Erythroblast (primary cell): Measurements from ENCODE around the gene CLEC4F.
"Not testable (repeated sequence)": the region's sequence is repeated elsewhere in the genome, so short reads cannot be mapped to it uniquely, and the experiment has no call there.

Experiments used
- DNase-seq, 2 experiments: peaks; one replicate each; lab custom pipeline; 2025; lab: John Stamatoyannopoulos, UW
- GATA1 ChIP-seq: IDR thresholded peaks from 2 replicates; pipeline ENCODE4 v1.6.1; 2011; ENCODE audit warnings: low read depth, mild to moderate bottlenecking, control low read depth, low read length, moderate library complexity
- POLR2A ChIP-seq: IDR thresholded peaks from 2 replicates; pipeline ENCODE4 v1.6.1; 2011; ENCODE audit warnings: mild to moderate bottlenecking, low read length

Gene CLEC4F

DNA sequence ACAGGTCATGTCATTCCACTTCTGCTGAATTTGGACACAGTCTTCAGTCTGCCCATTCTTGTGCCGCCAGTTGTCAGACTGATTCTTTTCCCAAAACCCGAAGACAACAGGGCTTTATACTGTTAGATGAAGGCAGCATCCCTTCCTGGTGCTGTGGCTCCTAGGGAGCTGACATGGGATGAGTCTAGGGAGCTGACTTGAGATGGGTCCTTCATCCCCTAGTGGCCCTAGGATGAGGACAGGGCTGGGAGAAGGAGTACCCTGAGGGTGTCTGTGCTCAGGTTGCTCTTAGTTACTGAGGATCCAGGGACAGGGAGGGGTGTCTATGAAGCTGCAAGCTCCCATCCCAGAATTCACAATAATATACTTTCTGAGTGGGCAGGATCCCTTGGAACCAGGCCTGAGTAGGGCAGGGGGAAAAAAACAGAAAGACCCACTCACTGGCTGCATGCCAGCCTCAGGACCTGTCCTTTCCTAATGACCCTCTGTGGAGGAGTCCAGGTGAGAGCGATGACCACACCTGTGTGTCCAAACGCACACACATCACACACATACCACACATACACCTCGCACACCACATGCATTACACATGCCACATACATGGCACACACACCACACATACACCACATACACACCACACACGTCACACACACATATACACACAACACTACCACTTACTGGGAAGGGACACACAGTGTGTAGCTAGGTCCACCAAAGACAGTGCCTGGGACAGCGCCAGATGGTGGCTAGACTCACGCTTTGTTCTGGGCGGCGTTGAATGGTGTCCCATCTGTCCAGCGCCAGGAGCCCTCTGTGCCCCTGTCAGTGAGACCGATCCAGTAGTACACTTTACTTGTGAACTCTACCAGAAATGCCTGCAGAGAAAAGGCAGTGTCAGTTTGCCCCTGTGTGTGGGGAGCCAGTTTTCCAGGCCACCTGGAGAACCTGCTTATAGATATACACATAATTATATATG, 11.1 kb downstream of the CLEC4F start:
- no peak for TF ChIP-seq POLR2A
- TF ChIP-seq GATA1 = no peak

DNA sequence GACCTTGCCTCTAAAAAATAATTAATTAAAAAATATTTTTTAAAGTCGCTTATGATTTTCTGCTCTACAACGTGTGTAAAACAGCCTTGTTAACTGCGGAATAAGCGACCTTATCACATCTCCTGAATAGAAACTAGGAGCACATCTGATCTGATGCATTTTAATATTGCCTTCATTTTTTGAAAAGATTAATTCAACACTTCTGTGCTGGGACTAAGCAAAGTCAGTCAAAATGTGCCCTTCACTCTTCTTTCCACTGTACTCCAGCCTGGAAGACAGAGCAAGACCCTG, 12.6 kb downstream of the CLEC4F start:
- DNase-seq = no peak
- TF ChIP-seq GATA1 = no peak

More for the DNA sequence above, 11.1 kb downstream of the CLEC4F start:
- DNase-seq = no peak

DNA sequence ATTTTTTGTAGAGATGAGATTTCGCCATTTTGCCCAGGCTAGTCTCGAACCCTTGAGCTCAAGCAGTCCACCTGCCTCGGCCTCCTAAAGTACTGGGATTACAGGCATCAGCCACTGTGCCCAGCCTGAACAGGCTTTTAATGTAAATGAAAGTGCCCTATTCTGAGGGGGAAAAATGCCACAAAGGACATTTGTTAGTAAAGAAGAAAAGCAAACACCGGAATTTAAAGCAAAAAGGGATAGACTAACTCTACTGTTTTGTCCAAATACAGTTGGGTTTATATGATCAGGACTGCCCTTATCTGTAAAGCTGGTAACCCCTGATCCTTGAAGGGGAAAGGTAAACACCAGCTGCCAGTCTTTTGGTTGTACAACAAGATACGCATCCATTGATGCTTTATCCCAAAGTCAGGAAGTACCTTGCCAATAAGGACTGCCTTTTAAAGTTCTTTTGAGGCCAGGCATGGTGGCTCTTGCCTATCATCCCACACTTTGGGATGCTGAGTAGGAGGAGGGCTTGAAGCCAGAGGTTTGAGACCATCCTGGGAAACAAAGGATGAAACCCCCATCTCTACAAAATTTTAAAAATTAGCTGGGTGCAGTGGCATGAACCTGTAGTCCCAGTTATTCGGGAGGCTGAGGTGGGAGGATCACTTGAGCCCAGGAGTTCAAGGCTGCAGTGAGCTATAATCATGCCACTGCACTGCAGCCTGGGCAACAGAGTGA, 13.1 kb downstream of the CLEC4F start:
- TF ChIP-seq POLR2A (no peak), GATA1 (no peak)
- DNase-seq = no peak

DNA sequence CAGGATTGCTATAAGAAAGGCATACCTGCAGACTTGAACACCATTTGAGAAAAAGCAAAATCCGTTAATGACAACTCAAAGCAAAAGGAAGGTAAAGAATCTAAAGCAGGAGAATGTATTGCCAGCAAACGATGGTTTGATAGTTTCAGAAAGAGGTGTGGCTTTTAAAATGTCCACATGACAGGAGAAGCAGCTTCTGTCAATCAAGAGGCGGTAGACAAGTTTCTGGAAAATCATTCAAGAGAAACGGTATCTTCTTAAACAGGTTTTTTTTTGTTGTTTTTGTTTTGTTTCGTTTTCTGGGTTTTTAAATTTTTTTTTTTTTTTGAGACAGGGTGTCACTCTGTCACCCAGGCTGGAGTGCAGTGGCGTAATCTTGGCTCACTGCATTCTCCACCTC, 13.8 kb downstream of the CLEC4F start:
- no peak for TF ChIP-seq GATA1
- TF ChIP-seq POLR2A = no peak

DNA sequence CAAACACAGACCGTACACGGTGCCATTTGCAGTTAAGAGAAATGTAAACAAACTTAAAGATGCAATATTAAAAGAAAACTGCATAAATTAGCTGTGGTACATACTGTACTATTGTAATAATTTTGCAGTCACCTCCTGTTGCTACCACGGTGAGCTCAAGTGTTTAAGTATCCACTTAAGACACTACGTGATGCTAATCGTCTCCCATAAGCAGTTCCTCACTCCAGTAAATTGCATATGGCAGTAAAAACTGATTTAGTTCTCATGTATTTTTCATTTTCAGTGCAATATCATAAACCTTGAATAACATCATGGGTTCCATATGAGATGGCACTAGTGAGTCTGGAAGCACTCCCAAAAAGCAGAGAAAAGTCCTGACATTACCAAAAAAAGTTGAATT, 14.4 kb downstream of the CLEC4F start:
- DNase-seq = no peak

More for the DNA sequence above, 13.8 kb downstream of the CLEC4F start:
- no peak for DNase-seq

DNA sequence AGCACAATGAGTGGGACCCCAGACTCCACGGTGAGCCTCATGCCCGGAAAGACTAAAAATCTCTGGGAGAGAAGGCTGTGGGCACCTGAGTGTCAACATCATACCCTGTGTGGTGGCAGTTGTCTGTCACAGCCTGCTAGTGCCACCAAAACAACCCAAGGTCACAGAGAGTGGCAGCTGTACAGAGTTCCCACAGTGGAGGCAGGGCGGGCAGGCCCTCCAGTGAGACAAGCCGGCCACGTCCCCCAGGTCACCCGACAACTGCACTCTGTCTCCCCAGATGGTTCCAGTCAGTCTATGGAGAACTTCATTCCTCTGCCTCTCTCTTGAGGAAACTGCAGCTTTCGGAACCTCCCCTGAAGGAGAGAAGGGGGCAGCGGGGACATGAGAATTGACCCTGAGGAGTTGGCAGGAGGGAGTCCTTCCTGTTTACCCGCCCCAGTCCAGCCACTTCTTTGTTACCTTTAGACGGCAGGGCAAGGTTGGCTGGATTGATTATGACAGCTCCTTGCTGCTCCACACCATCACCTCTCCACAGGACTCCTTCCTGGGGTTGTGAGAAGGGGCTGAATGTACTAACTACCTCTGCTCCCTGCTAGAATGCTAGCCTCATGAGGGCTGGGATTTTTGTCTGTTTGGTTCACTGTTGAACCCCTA, 18.7 kb downstream of the CLEC4F start:
- no peak for TF ChIP-seq POLR2A
- TF ChIP-seq GATA1 = no peak
- no peak for DNase-seq

More for the DNA sequence above, 14.4 kb downstream of the CLEC4F start:
- TF ChIP-seq GATA1 (no peak), POLR2A (no peak)

- no peak for TF ChIP-seq POLR2A
- no peak for TF ChIP-seq GATA1
Measured at GRCh38 chr2:70799706-70800105, 20.7 kb downstream of the CLEC4F start.

GRCh38 chr2:70797996-70798395, 22.4 kb downstream of the CLEC4F start:
- not testable (repeated sequence) for DNase-seq

More at GRCh38 chr2:70799706-70800105, 20.7 kb downstream of the CLEC4F start:
- DNase-seq = no peak

GRCh38 chr2:70797506-70797905, 22.9 kb downstream of the CLEC4F start:
- DNase-seq = no peak
- TF ChIP-seq POLR2A = no peak
- TF ChIP-seq GATA1 = no peak

DNA sequence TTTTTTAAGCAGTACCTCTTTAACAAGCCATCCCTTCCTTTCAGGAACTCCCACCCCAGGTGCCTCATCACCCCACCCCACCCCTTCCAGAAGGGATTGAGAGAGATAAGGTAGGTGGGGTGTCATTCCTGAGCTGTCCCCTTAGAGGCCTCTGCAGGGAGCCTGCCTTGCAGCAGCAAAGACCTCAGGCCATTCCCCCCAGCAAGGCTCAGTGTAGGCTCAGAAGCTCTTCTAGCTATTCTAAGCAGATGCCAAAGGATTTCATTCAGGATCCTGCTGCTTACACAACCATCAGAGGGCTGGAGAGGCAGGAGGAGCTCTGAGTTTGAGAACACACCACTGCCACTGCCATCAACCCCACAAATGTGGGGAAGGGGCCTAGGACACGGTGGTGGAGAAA, 24.1 kb downstream of the CLEC4F start:
- DNase-seq = no peak
- TF ChIP-seq POLR2A (no peak), GATA1 (no peak)

DNA sequence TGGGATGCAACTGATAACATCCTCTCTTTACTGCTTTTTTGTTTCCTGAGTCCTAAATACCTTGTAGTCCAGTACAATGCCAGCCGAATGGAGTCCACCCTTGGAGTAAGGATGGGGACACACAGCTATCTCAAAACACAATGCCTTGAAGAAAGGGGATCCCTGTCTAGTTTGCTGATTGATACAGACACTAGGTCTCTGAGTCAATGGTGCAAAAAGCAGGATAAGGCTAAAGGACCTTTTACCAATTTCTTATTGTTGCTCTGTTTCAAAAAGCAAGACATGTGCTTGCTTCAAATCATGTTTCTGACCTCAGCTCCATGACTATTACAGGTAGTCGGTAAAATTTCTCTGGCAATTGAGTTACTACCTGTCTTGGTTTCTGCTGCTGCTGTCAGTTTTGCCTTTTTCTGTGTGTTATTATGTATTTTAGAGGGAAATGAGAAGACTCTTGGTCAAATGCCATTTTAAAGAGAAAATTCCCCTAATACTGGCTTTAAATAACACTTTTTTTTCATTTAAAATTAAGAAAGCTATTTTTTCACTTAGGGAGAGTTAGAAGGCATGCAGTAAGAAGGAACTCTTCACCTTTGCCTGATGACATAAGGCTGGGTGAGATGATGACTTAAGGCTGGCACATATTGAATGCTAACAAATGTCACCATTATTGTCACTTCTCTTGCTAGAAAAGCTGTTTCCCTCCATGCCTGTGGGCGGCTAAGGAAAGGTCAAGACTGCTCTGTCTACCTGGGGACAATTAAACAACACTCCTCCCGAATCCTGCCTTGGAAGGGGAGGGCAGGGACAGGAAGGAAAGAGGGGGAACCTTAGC, 25.0 kb downstream of the CLEC4F start:
- no peak for DNase-seq
- TF ChIP-seq POLR2A (no peak), GATA1 (no peak)

DNA sequence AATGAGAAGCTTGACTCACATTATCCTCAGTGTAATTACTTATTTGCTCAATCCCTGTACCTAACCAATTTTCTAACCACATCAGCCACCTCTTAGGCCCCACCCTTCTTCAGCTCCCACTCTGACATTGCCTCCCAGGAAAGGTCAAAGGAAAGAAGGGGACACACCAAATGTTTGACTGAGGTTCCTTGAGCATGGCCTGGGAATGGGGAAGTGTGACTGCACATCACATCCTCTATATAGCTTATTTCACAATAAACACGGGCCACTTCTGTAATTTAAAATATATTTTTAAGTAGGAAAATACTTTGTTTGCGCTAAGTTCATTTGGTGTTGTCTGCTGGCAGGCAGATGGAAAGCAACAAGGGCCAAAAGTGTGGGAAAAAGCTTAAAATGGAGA, 26.9 kb downstream of the CLEC4F start:
- TF ChIP-seq GATA1 = no peak
- TF ChIP-seq POLR2A = no peak
- no peak for DNase-seq
